ENCODE measurements around the gene RALA. TPM values are rescaled to one million over a fixed set of nuclear protein-coding genes. Genes with fewer than 3 reads are reported as not detected.
A peak's percentile ranks its signal among the peaks of the same experiment; 100 is the strongest.

RALA gene
- total and polyA plus RNA-seq, 12 donors, result 15.4 to 58.6 (median 30.4) TPM

- no peak for DNase-seq
- H3K27me3 ChIP-seq, result no peaks in the 10 kb centered on the region
- no peak for TF ChIP-seq POLR2A (IDR thresholded peaks at IDR 0.05)
- TF ChIP-seq CTCF (IDR thresholded peaks at IDR 0.05), result no peak
- no peak overlapping the region for H3K27ac ChIP-seq
- H3K36me3 ChIP-seq (replicated peaks in 1 of 2), result no peaks in the 10 kb centered on the region
- WGBS, 4 donors, result 81 to 90% (median 84%) methylated on average over 2 of the region's 2 CpGs
- intact Hi-C loops (cut with DNase I), result no loop called here
- no peaks in the 10 kb centered on the region for H3K9me3 ChIP-seq (replicated peaks in 1 of 3)
- H3K4me3 ChIP-seq, result no peak overlapping the region
- no peaks in the 10 kb centered on the region for H3K4me1 ChIP-seq (replicated peaks in 1 of 2)
These were observed 16.4 kb upstream of the RALA start for GRCh38 chr7:39606941-39607340.

GRCh38 chr7:39607865-39608264 lies 15.5 kb upstream of the RALA start:
- no peak overlapping the region for H3K4me3 ChIP-seq
- WGBS, 4 donors, result 81 to 91% (median 86%) methylated on average over 2 of the region's 2 CpGs
- H3K4me1 ChIP-seq (replicated peaks in 1 of 2), result no peaks in the 10 kb centered on the region
- intact Hi-C loops (cut with DNase I), result no loop called here
- no peak overlapping the region for H3K27ac ChIP-seq
- H3K9me3 ChIP-seq (replicated peaks in 1 of 3), result no peaks in the 10 kb centered on the region
- DNase-seq, result no peak
- TF ChIP-seq CTCF (IDR thresholded peaks at IDR 0.05), result no peak
- no peak for TF ChIP-seq POLR2A (IDR thresholded peaks at IDR 0.05)
- no peaks in the 10 kb centered on the region for H3K36me3 ChIP-seq (replicated peaks in 1 of 2)
- H3K27me3 ChIP-seq, result no peaks in the 10 kb centered on the region

GRCh38 chr7:39608278-39608677 lies 15.1 kb upstream of the RALA start:
- Histone ChIP-seq H3K4me1 (replicated peaks in 1 of 2) (no peaks in the 10 kb centered on the region), H3K27ac (no peak overlapping the region), H3K9me3 (replicated peaks in 1 of 3) (no peaks in the 10 kb centered on the region), H3K27me3 (no peaks in the 10 kb centered on the region), H3K4me3 (no peak overlapping the region), H3K36me3 (replicated peaks in 1 of 2) (no peaks in the 10 kb centered on the region)
- no peak for TF ChIP-seq POLR2A (IDR thresholded peaks at IDR 0.05)
- no peak for TF ChIP-seq CTCF (IDR thresholded peaks at IDR 0.05)
- 54 to 70% (median 66%) methylated on average over 3 of the region's 3 CpGs for WGBS, 4 donors
- intact Hi-C loops (cut with DNase I), result no loop called here
- no peak for DNase-seq

- no peaks in the 10 kb centered on the region for H3K4me1 ChIP-seq (replicated peaks in 1 of 2)
- H3K4me3 ChIP-seq, result peak overlapping the region in 2 of 4 donors; percentile 8 to 47
- WGBS, 4 donors, result 17 to 23% (median 19%) methylated on average over 9 to 36 of the region's 36 CpGs
- intact Hi-C loops (cut with DNase I), result no loop called here
- H3K27ac ChIP-seq, result peak overlapping the region in 2 of 5 donors; percentile 4 to 10
- no peaks in the 10 kb centered on the region for H3K36me3 ChIP-seq (replicated peaks in 1 of 2)
- H3K9me3 ChIP-seq (replicated peaks in 1 of 3), result no peaks in the 10 kb centered on the region
- H3K27me3 ChIP-seq, result no peaks in the 10 kb centered on the region
- no peak for TF ChIP-seq POLR2A (IDR thresholded peaks at IDR 0.05)
- no peak for TF ChIP-seq CTCF (IDR thresholded peaks at IDR 0.05)
- DNase-seq, result peak in 1 of 7 donors; percentile 7
These were observed 14.0 kb upstream of the RALA start for GRCh38 chr7:39609113-39609934.
